GM12878 (cell line): ENCODE data around the gene LYVE1. TPM values are rescaled to one million over a fixed set of nuclear protein-coding genes. Genes with fewer than 3 reads are reported as not detected.

Experiments used
- ATAC-seq: fragments of 200-7000 bp; cut with Tn5 transposase; 3 replicates; pipeline ENCODE4 v1.9.1; 2020; ENCODE audit warnings: mild to moderate bottlenecking, moderate library complexity
- BruUV-seq: library from RNA; stranded (reverse); fragments of 400-500 nt; replicated peaks from 2 replicates; lab custom pipeline; 2021; lab: Mats Ljungman, UMichigan
- CTCF ChIA-PET: fragments of 300-600 bp; sonication (Branson Sonifier 250); formaldehyde crosslinking; extraction: SDS; loops from one replicate; lab custom pipeline; 2021; ENCODE audit warnings: inconsistent platforms; lab: Yijun Ruan, JAX
- POLR2A ChIA-PET: fragments of 350-600 bp; formaldehyde crosslinking; extraction: SDS; loops from one replicate; lab custom pipeline; 2021; ENCODE audit warnings: inconsistent platforms; lab: Charles Lee
- RAD21 ChIA-PET: fragments of 300-600 bp; sonication (Branson Sonifier 250); formaldehyde crosslinking; loops from one replicate; lab custom pipeline; 2023; ENCODE audit warnings: antibody characterized with exemption; ENCODE audit not compliant: unreplicated experiment; lab: Charles Lee
- SMC1A ChIA-PET: fragments of 300-600 bp; sonication (Branson Sonifier 250); formaldehyde crosslinking; loops from one replicate; lab custom pipeline; 2023; ENCODE audit not compliant: unreplicated experiment, uncharacterized antibody; lab: Charles Lee
- DNase-seq: peaks from one replicate; pipeline ENCODE4 v3.0.0-alpha.2; 2011; ENCODE audit warnings: low read depth, low spot score
- FAIRE-seq: peaks from 3 replicates; lab custom pipeline; 2011; peaks lifted over from hg19 to GRCh38; lab: Jason Lieb, UNC
- H2AFZ ChIP-seq: 2 replicates; pipeline ENCODE4 v1.6.0; 2011; ENCODE audit warnings: low read depth, low read length, control low read depth; ENCODE audit not compliant: control insufficient read depth
- H3K27ac ChIP-seq: 2 replicates; pipeline ENCODE4 v1.5.1; 2011; ENCODE audit warnings: control low read depth; ENCODE audit not compliant: control insufficient read depth, insufficient read depth
- H3K27me3 ChIP-seq, 2 experiments: replicated peaks in 1 of 2; 2 replicates each; pipeline versions ENCODE4 v1.6.0 to v1.6.1; 2011; ENCODE audit warnings: low read length in 1 of 2; ENCODE audit not compliant: control insufficient read depth in 2 of 2, insufficient read depth in 2 of 2
- H3K36me3 ChIP-seq, 2 experiments: 2 replicates each; pipeline ENCODE4 v1.5.1; 2011; ENCODE audit warnings: low read length in 1 of 2; ENCODE audit not compliant: control insufficient read depth in 2 of 2, insufficient read depth in 2 of 2
- H3K4me1 ChIP-seq: 2 replicates; pipeline ENCODE4 v1.6.1; 2011; ENCODE audit warnings: mild to moderate bottlenecking, low read length, moderate library complexity, mixed read lengths; ENCODE audit not compliant: control insufficient read depth, insufficient read depth
- H3K4me2 ChIP-seq: 2 replicates; pipeline ENCODE4 v1.6.0; 2011; ENCODE audit warnings: control low read depth; ENCODE audit not compliant: control insufficient read depth, insufficient read depth
- H3K4me3 ChIP-seq: fragments of 200-600 bp; sonication (generic); 2 replicates; pipeline ENCODE4 v1.5.1; 2016
- H3K79me2 ChIP-seq: 2 replicates; pipeline ENCODE4 v1.6.0; 2011; ENCODE audit warnings: low read length; ENCODE audit not compliant: control insufficient read depth, insufficient read depth
- H3K9ac ChIP-seq: 2 replicates; pipeline ENCODE4 v1.8.0; 2011; ENCODE audit warnings: low read length, control low read depth, mixed read lengths; ENCODE audit not compliant: control insufficient read depth, insufficient read depth
- H3K9me3 ChIP-seq: replicated peaks from 3 replicates; pipeline ENCODE4 v1.5.1; 2011; ENCODE audit warnings: mild to moderate bottlenecking, low read length; ENCODE audit not compliant: control insufficient read depth, insufficient read depth
- H4K20me1 ChIP-seq: 2 replicates; pipeline ENCODE4 v1.6.0; 2011; ENCODE audit not compliant: control insufficient read depth, insufficient read depth
- EGR1 ChIP-seq, 2 experiments: IDR thresholded peaks; 1 replicate in 1 of 2; 2 replicates in 1 of 2; pipeline ENCODE4 v1.6.1; 2011 to 2012; ENCODE audit warnings: low read depth in 2 of 2, low read length in 2 of 2, borderline replicate concordance in 1 of 2, mild to moderate bottlenecking in 1 of 2, moderate library complexity in 1 of 2
- KLF5 ChIP-seq: fragments of 450-650 bp; IDR thresholded peaks from 2 replicates; pipeline ENCODE4 v1.6.1; 2014; ENCODE audit warnings: mild to moderate bottlenecking; ENCODE audit not compliant: partially characterized antibody
- MTA2 ChIP-seq: fragments of 450-650 bp; IDR thresholded peaks from 2 replicates; pipeline ENCODE4 v1.6.1; 2016; ENCODE audit warnings: low read depth, mild to moderate bottlenecking, moderate library complexity
- MYB ChIP-seq: fragments of 150-350 bp; IDR thresholded peaks from 2 replicates; pipeline ENCODE4 v1.6.1; 2014; ENCODE audit warnings: mild to moderate bottlenecking, low read depth, low read length, borderline replicate concordance
- POLR2AphosphoS2 ChIP-seq: IDR thresholded peaks from 2 replicates; pipeline ENCODE4 v1.6.1; 2011; ENCODE audit warnings: low read depth, mild to moderate bottlenecking, low read length, improper control_type of control experiment, moderate library complexity
- RUNX3 ChIP-seq: IDR thresholded peaks from 2 replicates; pipeline ENCODE4 v1.6.1; 2012; ENCODE audit warnings: low read length, inconsistent platforms
- SIN3A ChIP-seq: IDR thresholded peaks from 2 replicates; pipeline ENCODE4 v1.6.1; 2012; ENCODE audit warnings: low read depth, low read length, improper control_type of control experiment
- SP1 ChIP-seq: IDR thresholded peaks from one replicate; pipeline ENCODE4 v1.6.1; 2011; ENCODE audit warnings: low read depth, low read length
- TCF3 ChIP-seq: IDR thresholded peaks from 2 replicates; pipeline ENCODE4 v1.6.1; 2012; ENCODE audit warnings: low read depth, mild to moderate bottlenecking, low read length, borderline replicate concordance; ENCODE audit not compliant: insufficient read depth
- ZNF274 ChIP-seq: IDR thresholded peaks from one replicate; pipeline ENCODE4 v1.8.0; 2011; ENCODE audit not compliant: insufficient read length, insufficient read depth
- WGBS: methylation state at CpG from one replicate; pipeline ENCODE4 v1.1.6; 2016; ENCODE audit warnings: low lambda C conversion rate; ENCODE audit not compliant: insufficient replicate concordance, insufficient coverage; ENCODE audit errors: missing lambda C conversion rate; 5-methylcytosine and 5-hydroxymethylcytosine counted together
- in situ Hi-C: fragments of 300-500 bp; cut with MboI; formaldehyde crosslinking; loops from 9 replicates; pipeline ENCODE4 v1.14.3; 2018; ENCODE audit warnings: mixed read lengths
- intact Hi-C: fragments of 100-400 bp; cut with micrococcal nuclease; formaldehyde crosslinking; loops from one replicate; pipeline ENCODE4 v1.14.2; 2022; ENCODE audit not compliant: unreplicated experiment
- polyA plus RNA-seq, 11 experiments: library from polyadenylated mRNA; depleted of rRNA in 4 of 11; unstranded in 6 of 11; stranded (reverse) in 5 of 11; fragments of >200 nt; fragmentation: Nextera tagmentation in 4 of 11; fragmentation: Illumina TruSeq in 1 of 11; extraction: Ambion mirVana in 4 of 11; extraction: Trizol in 1 of 11; gene quantifications; 1 replicate in 1 of 11; 2 replicates in 10 of 11; pipeline versions ENCODE4 v1.2.1 to v1.2.3, GENCODE V29; 2011 to 2016; ENCODE audit warnings: inconsistent platforms in 2 of 11, missing spikeins in 2 of 11, low read depth in 1 of 11
- total RNA-seq, 4 experiments: library from RNA; depleted of rRNA in 3 of 4; stranded (reverse); fragments of >200 nt in 3 of 4; fragmentation: Illumina TruSeq in 1 of 4; extraction: Trizol in 1 of 4; gene quantifications; 2 replicates each; pipeline versions ENCODE4 v1.2.1 to v1.2.3, GENCODE V29; 2013 to 2021
- TF ChIP-seq, protein P1 (sequence below): fragments of 450-650 bp; IDR thresholded peaks from 2 replicates; pipeline ENCODE4 v1.6.1; 2014; ENCODE audit warnings: mild to moderate bottlenecking
- TF ChIP-seq, protein P2 (sequence below): IDR thresholded peaks from 2 replicates; pipeline ENCODE4 v1.6.1; 2012; ENCODE audit warnings: low read length, inconsistent platforms
- TF ChIP-seq, protein P3 (sequence below): fragments of 450-650 bp; IDR thresholded peaks from 2 replicates; pipeline ENCODE4 v1.6.1; 2017; ENCODE audit warnings: mild to moderate bottlenecking, low read depth, inconsistent platforms; ENCODE audit not compliant: poor library complexity, severe bottlenecking
- TF ChIP-seq, protein P4 (sequence below): IDR thresholded peaks from 2 replicates; pipeline ENCODE4 v1.6.1; 2012; ENCODE audit warnings: low read depth, low read length, improper control_type of control experiment

Gene LYVE1
- total and polyA plus RNA-seq, 10 of the 15 experiments (the other 5 are each of a cell fraction or from before 2014, with no cell fraction given) = 0.15 TPM; not detected in 9

DNA sequence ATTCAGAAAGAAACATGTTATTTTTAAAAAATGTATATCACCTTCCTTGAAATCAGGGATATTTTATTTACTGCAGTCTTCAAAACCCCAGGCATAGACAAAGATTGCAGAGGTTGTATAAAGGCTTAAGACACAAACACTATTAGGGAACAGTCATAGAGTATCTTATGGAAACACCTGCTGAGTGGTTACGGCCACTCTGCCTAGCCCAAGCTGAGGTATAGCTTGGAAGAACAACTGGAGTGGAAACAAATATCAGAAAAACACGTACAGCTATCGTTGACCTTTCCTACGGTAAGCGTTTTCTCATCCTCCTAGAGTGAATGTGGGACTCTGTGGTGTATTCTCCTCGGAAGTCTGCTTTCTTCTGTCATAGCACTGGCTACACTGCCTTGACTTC lies 30.4 kb upstream of the LYVE1 start:
- no peak for ATAC-seq
- Histone ChIP-seq H3K79me2 (no peaks in the 10 kb centered on the region), H3K27ac (no peak overlapping the region), H2AFZ (no peak overlapping the region), H4K20me1 (no peaks in the 10 kb centered on the region), H3K4me3 (no peak overlapping the region), H3K9ac (no peak overlapping the region), H3K9me3 (no peaks in the 10 kb centered on the region), H3K27me3 (no peaks in the 10 kb centered on the region), H3K4me2 (no peak overlapping the region), H3K4me1 (no peaks in the 10 kb centered on the region), H3K36me3 (no peaks in the 10 kb centered on the region)
- no TSS peak for BruUV-seq
- ChIA-PET SMC1A (interaction anchor here (1.1 to 1.6 kb wide), 2 partner anchors 53 to 185 kb away, joined by 3 to 5 read pairs; no protein-coding TSS in a partner anchor), RAD21 (no interaction called here), CTCF (interaction anchor here (0.9 to 1.2 kb wide), 2 partner anchors 23 to 57 kb away, joined by 3 to 5 read pairs; no protein-coding TSS in a partner anchor), POLR2A (no interaction called here)
- intact Hi-C loops = no loop called here
- no peak for FAIRE-seq
- TF ChIP-seq, protein P1, sequence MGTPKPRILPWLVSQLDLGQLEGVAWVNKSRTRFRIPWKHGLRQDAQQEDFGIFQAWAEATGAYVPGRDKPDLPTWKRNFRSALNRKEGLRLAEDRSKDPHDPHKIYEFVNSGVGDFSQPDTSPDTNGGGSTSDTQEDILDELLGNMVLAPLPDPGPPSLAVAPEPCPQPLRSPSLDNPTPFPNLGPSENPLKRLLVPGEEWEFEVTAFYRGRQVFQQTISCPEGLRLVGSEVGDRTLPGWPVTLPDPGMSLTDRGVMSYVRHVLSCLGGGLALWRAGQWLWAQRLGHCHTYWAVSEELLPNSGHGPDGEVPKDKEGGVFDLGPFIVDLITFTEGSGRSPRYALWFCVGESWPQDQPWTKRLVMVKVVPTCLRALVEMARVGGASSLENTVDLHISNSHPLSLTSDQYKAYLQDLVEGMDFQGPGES = no peak
- TF ChIP-seq, protein P2, sequence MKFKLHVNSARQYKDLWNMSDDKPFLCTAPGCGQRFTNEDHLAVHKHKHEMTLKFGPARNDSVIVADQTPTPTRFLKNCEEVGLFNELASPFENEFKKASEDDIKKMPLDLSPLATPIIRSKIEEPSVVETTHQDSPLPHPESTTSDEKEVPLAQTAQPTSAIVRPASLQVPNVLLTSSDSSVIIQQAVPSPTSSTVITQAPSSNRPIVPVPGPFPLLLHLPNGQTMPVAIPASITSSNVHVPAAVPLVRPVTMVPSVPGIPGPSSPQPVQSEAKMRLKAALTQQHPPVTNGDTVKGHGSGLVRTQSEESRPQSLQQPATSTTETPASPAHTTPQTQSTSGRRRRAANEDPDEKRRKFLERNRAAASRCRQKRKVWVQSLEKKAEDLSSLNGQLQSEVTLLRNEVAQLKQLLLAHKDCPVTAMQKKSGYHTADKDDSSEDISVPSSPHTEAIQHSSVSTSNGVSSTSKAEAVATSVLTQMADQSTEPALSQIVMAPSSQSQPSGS = no peak
- TF ChIP-seq TCF3 = no peak
- no peak for TF ChIP-seq EGR1 (IDR thresholded peaks at IDR 0.05; ENCODE audit: borderline replicate concordance in 1 of 2, low read depth in 2 of 2, low read length in 2 of 2)
- no peak for TF ChIP-seq ZNF274
- TF ChIP-seq, protein P3, sequence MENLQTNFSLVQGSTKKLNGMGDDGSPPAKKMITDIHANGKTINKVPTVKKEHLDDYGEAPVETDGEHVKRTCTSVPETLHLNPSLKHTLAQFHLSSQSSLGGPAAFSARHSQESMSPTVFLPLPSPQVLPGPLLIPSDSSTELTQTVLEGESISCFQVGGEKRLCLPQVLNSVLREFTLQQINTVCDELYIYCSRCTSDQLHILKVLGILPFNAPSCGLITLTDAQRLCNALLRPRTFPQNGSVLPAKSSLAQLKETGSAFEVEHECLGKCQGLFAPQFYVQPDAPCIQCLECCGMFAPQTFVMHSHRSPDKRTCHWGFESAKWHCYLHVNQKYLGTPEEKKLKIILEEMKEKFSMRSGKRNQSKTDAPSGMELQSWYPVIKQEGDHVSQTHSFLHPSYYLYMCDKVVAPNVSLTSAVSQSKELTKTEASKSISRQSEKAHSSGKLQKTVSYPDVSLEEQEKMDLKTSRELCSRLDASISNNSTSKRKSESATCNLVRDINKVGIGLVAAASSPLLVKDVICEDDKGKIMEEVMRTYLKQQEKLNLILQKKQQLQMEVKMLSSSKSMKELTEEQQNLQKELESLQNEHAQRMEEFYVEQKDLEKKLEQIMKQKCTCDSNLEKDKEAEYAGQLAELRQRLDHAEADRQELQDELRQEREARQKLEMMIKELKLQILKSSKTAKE = no peak
- TF ChIP-seq RUNX3 = no peak
- no peak for TF ChIP-seq POLR2AphosphoS2
- TF ChIP-seq MYB = no peak
- TF ChIP-seq, protein P4, sequence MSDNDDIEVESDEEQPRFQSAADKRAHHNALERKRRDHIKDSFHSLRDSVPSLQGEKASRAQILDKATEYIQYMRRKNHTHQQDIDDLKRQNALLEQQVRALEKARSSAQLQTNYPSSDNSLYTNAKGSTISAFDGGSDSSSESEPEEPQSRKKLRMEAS = no peak
- no peak for TF ChIP-seq KLF5
- no peak for TF ChIP-seq SIN3A
- no peak for TF ChIP-seq SP1
- no peak for TF ChIP-seq MTA2
- 47% methylated on average over 6 of the region's 6 CpGs for WGBS
- no peak for DNase-seq
- in situ Hi-C loops = no loop called here
